Measurements from ENCODE around the gene HIC1. TPM values are rescaled to one million over a fixed set of nuclear protein-coding genes. Genes with fewer than 3 reads are reported as not detected.

HIC1 gene
- total and polyA plus RNA-seq, 8 donors, result 17.4 to 37.5 (median 24.6) TPM

DNA sequence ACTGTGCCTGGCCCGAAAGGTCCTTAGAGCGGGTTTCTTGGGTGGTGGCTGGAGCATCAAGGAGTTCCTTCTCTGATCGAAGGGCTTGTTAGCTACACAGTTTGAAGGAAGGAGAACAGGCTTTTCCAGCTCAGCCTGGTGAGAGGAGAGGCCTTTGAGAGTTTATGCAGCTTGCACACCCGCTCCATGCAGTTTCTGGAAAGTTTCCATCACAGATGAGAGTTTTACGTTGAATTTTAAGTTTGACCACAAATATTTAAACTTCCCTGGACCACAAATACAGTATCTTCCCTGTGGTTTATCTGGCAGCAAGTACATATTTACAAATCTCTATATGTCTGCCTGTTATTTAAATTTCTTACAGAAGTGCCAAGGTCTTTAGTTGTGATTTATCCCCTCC is 56.8 kb downstream of the HIC1 start:
- no peak overlapping the region for H3K4me3 ChIP-seq
- no peaks in the 10 kb centered on the region for H3K36me3 ChIP-seq
- H3K9me3 ChIP-seq, result no peaks in the 10 kb centered on the region
- DNase-seq (peak in 2 of 4 donors; percentile 66 to 88), ATAC-seq (peak; percentile 91)
- intact Hi-C loops (cut with DNase I), result no loop called here
- peak overlapping the region in 1 of 2 donors; percentile 7 for H3K27ac ChIP-seq
- TF ChIP-seq, protein P1, sequence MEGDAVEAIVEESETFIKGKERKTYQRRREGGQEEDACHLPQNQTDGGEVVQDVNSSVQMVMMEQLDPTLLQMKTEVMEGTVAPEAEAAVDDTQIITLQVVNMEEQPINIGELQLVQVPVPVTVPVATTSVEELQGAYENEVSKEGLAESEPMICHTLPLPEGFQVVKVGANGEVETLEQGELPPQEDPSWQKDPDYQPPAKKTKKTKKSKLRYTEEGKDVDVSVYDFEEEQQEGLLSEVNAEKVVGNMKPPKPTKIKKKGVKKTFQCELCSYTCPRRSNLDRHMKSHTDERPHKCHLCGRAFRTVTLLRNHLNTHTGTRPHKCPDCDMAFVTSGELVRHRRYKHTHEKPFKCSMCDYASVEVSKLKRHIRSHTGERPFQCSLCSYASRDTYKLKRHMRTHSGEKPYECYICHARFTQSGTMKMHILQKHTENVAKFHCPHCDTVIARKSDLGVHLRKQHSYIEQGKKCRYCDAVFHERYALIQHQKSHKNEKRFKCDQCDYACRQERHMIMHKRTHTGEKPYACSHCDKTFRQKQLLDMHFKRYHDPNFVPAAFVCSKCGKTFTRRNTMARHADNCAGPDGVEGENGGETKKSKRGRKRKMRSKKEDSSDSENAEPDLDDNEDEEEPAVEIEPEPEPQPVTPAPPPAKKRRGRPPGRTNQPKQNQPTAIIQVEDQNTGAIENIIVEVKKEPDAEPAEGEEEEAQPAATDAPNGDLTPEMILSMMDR (IDR thresholded peaks at IDR 0.05), result no peak
- H3K27me3 ChIP-seq, result no peaks in the 10 kb centered on the region
- H3K4me1 ChIP-seq, result peaks cover 0 to 14% of the 10 kb centered on the region in 2 donors

Small RNA genes lying within 50 kb of the gene (microRNA-seq; reads per million reads assigned to microRNA genes)
- gene MIR132, result 937 to 1,075 reads per million in 2 donors
- gene MIR212, result 47.2 to 48.2 reads per million in 2 donors

Other genes starting within 250 kb of the HIC1 start
- gene SMYD4, start 225.2 kb upstream of the HIC1 start, total RNA-seq, result 10 to 100 TPM; 13.3 to 16.6 TPM
- gene SMYD4, start 225.2 kb upstream of the HIC1 start, polyA plus RNA-seq (ENCODE audit: insufficient read length in 6 of 6), result 10 to 100 TPM; 17.1 to 24.7 (median 22.7) TPM
- gene RPA1, start 225.1 kb upstream of the HIC1 start, total RNA-seq, result 10 to 100 TPM; 73.4 to 80.2 TPM
- 100 to 1,000 TPM; 107 to 150 (median 130) TPM for gene RPA1, start 225.1 kb upstream of the HIC1 start, polyA plus RNA-seq (ENCODE audit: insufficient read length in 6 of 6)
- 1 to 10 TPM; 2.7 to 5.1 TPM for gene RTN4RL1, start 29.8 kb upstream of the HIC1 start, total RNA-seq
- gene RTN4RL1, start 29.8 kb upstream of the HIC1 start, polyA plus RNA-seq (ENCODE audit: insufficient read length in 6 of 6), result under 1 TPM; 0.34 to 0.77 (median 0.51) TPM
- gene DPH1, start 24.9 kb upstream of the HIC1 start, total RNA-seq, result 10 to 100 TPM; 30.7 to 36.0 TPM
- 10 to 100 TPM; 34.3 to 53.3 (median 48.1) TPM for gene DPH1, start 24.9 kb upstream of the HIC1 start, polyA plus RNA-seq (ENCODE audit: insufficient read length in 6 of 6)
- gene OVCA2, start 13.1 kb upstream of the HIC1 start, total RNA-seq, result 10 to 100 TPM; 26.1 to 28.7 TPM
- gene OVCA2, start 13.1 kb upstream of the HIC1 start, polyA plus RNA-seq (ENCODE audit: insufficient read length in 6 of 6), result 10 to 100 TPM in 3 of 6 donors, 1 to 10 TPM in 3; 8.1 to 13.6 (median 10.0) TPM
- gene SMG6, start 248.7 kb downstream of the HIC1 start, total RNA-seq, result 10 to 100 TPM; 27.7 to 32.3 TPM
- 10 to 100 TPM; 34.4 to 42.2 (median 38.7) TPM for gene SMG6, start 248.7 kb downstream of the HIC1 start, polyA plus RNA-seq (ENCODE audit: insufficient read length in 6 of 6)
- 10 to 100 TPM in 1 of 2 donors, 1 to 10 TPM in 1; 9.2 to 11.8 TPM for gene SRR, start 248.8 kb downstream of the HIC1 start, total RNA-seq
- 10 to 100 TPM; 21.8 to 27.0 (median 23.9) TPM for gene SRR, start 248.8 kb downstream of the HIC1 start, polyA plus RNA-seq (ENCODE audit: insufficient read length in 6 of 6)